Stimulated activated CD8-positive, alpha-beta memory T cell treated with anti-CD3 and anti-CD28 coated beads, Interleukin-15, amount 100 ng/mL, for 48 hours (primary cell): ENCODE measurements around the gene S100A9.

ENCODE experiments used
- DNase-seq, 2 donors: peaks; one replicate each; pipeline ENCODE4 v3.0.0-alpha.2; 2020; ENCODE audit warnings: low read depth in 2 of 2

Gene S100A9

DNA sequence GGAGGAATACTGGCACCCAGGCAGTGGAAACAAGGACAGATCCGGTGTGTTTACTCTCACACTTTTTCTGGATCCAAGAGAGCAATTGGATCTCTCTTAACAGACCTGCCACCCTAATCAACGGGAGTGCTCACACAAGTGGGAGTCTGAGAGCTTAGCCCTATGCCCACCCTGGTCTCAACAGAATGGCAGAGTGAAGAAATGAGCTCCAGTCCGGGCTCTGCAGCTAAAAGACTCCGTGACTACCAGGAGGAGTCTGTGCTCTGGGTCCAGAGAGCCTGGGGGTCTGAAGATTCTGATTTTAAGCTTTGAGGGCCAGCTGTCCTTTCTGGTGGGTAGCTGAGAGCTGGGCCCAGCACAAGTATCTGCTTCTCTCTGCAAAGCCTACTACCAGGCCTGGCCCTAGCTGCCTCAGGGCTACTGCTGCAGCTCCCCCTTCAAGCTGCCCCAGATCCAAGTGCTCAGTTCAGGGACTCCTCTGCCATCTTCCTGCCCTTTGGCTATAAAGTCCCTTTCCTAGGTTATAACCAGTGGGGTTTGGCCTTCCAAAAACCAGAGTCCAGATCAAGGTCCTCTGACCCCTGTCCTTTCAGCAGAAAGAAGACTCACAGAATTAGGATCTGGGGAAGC lies 3.9 kb downstream of the S100A9 start:
- DNase-seq, result no peak

DNA sequence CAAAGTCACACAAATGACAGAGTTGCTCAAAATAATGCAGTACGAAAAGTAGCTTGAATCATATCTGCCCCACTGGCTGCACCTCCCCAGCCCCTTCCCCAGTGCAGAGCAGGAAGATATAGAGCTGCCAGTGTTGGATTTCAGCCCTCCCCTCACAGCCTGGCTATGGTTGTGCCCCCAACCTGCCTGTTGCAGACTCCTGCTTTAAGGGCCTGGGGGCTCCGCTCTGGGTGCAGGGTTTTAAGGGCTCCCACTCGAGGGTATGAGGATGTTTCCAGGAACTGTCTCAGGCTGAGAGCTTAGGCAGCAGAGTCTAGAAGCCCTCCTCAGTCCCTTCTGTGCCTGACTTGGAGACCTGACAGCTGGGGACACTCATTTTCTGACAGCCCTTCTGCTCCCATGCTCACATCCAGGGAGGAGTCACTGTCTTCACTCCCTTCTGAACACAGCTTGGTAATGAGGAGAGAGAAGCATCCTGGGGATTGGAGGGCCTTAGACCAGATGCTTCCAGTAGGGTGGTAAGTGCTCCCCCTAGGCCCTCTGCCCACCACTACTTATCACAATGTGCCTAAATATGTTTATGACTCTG lies 4.6 kb downstream of the S100A9 start:
- no peak for DNase-seq

DNA sequence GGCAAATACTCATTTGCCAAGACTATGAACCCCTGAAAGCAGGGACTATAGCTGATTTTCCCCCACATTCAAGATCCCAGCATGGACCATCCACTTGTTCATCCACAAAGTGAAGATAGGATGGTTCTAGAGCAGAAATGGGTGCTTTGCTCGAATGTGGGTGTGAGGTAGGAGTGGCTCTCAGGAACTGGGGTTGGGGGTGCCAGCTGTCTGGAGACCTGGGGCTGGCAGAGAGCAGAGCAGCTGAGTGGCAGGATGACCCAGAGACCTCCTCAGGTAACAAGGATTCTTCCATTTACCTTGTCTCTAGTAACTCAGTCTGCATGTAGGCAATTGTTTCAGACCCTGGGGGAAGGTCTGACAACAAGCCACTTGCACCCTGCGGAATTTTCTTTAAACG lies 6.0 kb downstream of the S100A9 start:
- DNase-seq, result no peak

DNA sequence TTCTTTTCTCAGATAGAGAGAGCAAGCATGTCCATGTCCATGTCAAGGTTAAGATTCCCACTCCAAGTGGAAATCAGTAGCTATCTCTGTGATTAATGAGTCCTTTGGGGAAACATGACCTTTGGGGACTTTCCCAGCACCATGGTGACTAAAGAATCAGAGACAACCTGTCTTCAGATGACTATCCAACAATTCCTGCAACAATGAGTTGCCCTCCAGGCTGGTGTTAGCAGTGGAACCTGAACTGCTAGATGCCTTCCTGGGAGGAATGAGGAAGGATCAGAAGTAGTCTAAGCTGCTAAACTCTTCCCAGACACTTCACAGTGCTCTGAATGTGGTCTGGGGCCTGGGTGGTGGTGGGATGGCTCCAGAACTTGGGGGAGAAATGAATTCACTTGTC lies 6.5 kb downstream of the S100A9 start:
- DNase-seq, result no peak

DNA sequence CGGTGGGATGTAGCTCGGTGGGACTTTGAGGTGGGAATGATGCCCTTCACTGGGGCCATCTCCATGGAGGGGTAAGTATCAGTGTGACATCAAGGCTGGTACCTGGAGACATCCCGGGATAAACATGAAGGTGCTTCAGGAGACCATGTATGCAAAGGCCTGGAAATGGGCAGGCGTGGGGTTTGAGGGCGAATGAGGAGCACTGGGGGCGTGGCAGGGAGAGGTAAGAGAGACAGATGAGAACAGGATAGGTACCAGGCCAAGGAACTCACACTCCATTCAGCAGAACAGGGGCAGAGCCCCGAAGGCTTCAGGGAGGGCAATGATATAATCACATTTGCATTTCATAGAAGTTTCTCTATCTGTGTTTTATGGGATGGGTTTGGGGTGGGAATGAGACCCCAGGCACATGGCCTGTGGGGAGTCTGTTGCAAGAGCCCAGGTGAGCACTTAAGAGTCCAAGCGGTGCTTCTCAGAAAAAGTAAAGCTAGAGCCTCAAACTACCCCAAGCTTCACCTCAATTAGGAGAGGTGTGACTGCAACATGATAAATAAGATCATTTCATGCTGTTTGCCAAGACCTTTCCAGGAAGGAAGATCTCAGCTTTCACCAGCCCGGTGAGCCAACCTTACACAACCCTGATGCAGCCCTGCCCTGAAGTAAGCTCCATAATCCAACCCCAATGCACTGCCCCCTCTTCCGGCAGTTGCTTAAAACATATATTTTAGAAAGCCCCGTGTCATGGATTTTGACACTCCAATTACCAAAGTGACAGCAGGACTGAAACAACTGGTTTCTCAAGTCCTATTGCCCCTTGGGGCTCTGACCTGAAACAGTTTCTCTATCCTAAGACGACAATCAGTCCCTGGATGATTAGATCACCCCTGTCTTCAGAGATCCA lies 7.4 kb downstream of the S100A9 start:
- no peak for DNase-seq

DNA sequence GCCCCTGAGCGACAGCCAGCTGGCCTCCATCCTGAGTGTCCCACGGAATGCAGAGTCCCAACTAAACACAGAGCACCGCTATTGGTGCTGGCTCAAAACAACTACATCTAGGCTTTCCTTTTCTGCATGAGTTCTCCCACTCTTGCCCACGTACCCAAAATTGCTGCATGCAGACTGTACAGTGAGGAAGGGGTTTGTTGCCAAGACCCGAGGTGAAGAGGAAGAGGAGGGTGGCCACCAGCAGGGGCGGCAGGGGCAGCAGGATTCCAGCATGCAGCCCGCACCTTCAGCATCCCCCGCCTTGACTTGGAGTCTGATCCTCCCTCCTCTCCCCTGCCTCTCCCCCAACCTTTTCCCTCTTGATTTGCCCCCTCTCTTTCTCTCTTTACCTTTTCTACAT lies 8.0 kb downstream of the S100A9 start:
- DNase-seq, result no peak

DNA sequence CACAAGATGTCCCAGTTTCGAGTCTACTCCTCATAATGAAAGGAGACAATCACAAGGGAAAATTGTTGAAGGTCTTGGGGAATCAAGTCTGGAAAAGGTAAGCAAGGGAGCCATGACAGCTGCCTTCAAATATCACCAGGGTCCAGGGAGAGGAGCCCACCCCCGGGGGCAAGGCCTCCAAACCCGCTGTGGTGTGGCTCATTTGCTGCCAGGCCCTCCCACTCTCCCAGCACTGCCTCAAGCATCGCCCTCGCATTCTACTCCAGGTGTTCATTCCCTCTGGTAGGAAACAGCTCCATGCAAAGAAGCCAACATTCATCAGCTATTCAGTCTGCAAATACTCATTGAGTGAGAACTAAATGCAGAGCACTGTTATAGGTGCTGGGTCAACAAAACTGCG lies 8.6 kb downstream of the S100A9 start:
- DNase-seq, result no peak

DNA sequence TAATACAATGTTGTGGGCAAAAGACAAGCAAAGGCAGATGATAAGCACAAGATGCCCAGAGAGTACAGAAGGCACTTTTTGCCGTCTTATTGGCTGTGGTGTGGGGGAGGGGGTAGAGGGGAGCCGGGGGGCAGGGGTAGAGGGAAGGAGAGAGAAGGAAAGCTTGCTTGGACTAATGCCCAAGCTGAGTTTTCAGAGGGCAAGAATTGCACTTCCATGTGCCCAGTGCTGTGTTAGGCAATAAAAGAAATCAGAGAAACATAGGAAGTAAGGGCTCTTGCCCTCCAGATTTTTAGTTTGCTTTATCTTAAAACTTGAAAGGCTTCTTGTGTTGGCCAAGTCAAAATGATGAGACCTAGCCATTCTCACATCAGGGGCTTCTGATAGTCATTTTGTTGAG lies 9.4 kb downstream of the S100A9 start:
- no peak for DNase-seq

DNA sequence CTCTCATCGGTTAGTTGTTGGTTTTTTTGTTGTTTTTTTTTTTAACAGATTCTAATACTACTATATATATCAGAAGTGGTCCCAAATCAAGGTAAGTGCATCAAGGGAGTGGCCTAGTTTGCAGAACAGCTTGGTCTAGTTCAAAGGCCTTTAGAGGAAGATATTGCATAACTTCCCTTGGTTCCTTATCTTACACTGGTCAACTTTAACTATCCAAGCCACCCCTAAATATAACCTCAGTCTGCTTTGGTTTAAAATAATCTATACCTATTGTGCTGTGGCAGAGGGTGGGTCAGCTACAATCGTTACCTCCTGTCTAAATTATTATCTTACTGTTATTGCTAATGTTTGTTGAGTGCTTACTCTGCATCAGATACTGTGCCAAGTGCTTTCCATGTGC lies 10.8 kb downstream of the S100A9 start:
- no peak for DNase-seq

DNA sequence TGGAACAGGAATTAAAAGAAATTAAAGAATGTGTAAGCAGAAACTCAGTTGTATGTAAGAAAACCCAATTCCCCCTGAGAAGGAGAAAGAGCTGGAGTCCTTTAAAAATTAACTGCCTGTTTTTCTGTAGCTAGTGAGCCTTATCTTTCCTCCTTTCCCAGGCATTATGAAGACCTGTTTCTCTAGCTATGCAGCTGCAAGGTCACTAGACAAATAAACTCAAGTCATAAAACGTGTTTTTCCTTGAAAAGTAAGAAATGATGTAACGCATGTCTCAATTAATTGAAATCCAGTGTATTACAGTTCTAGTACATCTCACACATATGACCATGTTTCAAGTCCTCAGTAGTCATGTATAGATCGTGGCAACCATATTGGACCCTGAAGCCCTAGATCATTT lies 12.5 kb downstream of the S100A9 start:
- no peak for DNase-seq

DNA sequence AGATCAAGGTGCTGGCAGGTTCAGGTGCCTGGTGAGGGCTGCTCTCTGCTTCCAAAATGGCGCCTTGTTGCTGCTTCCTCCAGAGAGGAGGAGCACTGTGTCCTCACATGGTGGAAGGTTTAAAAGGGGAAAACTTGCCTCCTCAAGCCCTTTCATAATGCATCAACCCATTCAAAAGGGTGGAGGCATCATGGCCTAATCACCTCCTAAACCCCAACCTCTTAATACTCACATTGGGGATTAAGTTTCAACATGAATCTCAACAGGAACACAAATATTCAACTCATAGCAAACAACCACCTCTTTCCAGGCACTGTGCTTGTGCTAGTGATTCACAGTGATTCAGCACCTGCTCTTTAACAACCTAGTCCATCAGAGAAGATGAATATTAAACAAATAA lies 13.6 kb downstream of the S100A9 start:
- DNase-seq, result no peak

DNA sequence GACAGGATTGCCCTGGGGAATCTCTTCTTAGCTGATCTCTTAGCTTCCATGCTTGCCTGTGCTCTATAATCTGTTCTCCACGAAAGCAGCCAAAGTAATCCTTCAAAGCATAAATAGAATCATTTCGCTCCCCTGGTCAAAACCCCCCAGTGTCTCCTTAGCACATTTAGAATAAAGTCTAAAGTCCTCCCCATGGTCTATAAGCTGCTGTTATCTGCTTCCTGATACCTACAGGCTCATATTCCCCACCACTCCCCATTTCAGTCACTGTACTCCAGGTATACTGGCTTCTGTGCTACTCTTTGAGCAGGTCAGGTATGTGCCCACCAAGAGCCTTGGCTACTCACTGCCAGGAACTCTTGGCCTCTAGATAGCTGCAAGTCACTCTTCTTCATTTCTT lies 14.9 kb downstream of the S100A9 start:
- DNase-seq, result no peak

DNA sequence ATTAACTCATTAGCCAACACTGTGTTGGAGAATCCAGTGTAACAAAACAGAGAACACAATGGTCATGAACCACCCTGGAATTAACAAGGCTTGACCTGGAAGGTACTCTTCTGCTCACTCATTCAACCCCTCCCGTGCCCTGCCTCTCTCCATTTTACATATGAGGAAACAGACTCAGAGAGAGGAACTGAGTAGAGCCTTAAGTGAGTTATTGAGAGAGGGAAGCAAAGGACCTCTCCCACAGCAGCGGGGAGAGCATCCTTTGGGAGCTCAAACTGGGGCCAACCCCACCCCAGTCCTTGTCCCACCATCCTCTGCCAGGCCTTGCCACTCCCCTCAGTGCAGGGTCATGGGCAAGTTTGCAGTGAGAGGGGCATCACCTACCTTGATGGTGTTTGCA lies 16.4 kb downstream of the S100A9 start:
- no peak for DNase-seq

DNA sequence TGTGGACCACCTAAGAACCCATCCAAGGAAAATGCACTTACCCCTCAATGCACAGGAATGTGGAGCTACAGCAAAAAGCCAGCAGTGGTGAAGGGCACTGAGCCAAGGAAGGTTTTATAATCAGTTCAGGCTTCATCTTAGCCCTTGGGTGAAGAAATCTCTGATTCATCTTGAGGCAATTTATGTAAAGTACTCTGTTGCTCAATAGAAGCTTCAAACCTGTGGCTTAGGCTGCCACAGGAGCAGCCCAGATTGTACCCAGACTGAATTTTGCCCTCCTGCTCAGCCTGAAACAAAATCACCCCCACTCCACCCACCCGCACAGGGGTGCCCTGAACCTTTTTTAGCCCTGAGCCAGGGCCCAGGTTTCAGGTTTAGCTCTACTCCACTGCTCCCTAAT lies 17.9 kb downstream of the S100A9 start, which contains the start of gene S100A12:
S100A12 (minus strand) TSS at position 111 of the 400 bp plus-strand sequence. CDS start 1,029 bp downstream, outside the sequence.
- no peak for DNase-seq

DNA sequence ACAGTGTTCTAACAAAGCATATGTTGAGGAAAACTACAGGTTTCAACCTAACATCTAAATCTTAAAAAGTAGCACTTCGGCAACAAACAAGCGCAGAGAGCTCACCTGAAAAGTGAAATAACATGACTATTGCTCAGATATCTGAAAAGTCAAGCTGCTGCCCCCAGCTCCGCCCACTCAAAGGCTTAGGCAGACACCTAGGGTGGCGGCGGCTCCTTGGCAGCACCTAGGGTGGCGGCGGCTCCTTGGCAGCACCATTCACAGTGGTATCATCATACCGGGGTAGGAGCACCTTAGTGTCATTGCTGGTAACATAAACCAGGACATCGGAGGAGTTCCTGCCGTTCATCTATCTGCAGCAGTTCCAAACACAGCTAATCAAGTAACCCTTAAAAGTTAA lies 21.9 kb downstream of the S100A9 start:
- DNase-seq, result no peak

DNA sequence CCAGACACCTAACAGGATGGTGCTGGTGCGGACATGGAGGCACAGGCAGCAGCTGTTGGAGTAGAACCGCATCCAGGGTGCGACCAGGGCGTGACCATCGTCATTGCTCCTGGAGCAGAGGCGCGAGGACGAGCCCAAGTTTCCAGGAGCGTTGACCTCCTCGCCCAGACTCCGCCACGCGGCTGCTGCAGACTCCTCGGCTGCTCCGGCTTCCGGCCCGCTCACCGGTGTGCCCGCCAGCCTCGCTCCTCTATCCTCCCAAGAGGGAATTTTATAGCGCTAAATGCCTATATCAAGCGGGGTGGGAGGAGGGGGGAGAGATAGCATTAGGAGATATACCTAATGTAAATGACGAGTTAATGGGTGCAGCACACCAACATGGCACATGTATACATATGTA lies 23.1 kb downstream of the S100A9 start:
- DNase-seq, result no peak

DNA sequence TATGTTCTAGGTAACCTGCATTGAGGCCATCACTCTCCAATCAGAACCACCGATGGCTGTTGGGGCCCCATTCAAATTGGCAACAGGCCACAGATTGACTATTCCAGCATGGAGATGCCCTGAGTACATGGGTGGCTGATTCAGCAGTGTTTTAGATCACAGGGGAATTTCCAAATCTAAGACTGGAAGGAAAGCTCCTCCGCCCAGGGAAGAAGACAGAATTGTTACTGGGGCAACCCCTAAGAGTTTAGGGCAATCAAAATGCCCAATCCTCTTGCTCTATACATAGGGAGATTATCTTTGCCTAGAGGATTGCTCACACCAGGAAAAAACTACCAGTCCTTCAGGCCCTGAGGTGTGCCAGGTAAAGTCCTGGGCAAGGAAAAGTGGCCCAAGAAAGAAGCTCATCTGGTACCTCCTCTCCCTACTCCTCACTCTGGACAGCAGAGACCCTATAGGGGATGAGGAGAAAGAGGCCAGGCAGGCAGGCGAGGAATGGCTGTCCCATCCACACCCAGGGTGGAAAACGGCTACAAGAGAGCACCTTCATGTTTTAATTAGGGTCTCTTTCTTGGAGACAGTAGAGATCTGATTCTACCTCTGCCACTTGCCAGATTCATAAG lies 27.4 kb downstream of the S100A9 start:
- DNase-seq, result no peak

DNA sequence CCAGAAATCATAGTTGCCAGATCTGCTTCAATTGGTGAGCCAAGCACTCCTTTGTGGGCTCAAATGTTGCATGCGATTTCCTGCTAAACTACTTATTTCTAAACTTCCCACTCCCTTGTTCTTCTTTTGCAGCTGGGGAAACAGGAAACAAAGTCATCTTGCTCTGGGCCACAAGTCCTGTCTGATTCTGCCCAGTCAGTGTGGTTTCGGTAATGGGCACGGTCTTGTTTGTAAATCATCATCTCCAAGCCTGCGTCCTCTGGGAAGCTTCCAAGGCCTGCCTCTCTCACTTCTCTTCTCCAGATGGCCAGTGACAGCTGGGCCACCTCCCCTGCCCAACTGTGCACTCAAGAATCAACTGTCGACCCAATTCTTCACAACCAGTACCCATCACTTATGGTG lies 28.8 kb downstream of the S100A9 start:
- no peak for DNase-seq

DNA sequence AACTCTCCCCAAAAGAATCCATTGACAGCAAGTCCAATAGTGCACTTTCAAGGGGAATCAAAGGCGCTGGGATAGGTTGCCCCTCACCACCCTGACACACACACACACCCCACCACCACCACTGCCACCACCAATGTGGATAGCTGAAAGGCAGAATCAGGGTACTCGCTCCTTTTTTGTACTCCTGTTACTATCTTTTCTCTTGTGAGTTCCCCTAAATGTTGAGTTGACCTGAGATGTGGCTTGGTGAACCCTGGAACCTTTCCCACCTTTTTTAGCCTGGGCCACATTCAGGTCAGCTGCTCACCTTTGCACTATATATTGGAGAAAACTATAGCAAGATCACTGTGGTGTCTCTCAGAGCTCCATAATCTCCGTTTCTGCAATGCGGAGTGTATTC lies 29.3 kb downstream of the S100A9 start:
- no peak for DNase-seq

DNA sequence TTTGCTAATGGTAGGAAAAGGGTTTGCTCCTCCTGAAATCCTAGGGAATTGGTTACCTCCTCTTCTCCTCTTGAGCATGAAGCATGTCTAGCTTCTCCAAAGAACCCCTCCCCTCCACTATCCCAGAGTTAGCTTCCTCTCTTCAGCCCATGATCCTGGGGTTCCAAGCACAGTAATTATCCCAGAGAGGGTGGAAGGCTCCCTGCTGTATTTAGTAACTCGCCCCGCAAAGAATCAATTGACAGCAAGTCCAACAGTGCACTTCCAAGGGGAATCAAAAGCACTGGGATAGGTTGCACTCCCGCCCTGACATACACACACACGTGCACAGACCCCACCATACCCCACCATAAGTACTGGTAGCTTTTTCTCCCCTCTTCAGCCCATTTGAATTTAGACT lies 30.1 kb downstream of the S100A9 start:
- DNase-seq, result no peak

DNA sequence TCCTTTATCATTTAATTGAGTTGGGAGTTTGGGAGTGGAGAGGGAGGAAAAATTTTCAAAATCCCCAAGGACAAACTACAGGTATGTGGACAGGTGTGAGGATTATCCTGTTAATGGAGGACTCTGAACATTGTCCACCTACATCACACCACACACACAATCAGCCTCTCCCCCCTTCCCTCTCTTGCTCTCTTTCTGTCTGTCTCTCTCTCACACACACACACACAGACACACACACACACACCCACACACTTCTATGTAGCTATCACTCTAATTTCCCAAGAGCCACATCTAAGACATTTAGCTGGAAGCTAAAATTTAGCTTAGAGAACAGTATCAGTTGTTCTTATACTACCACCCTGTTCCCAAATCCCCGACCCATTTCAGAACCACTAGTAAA lies 31.7 kb downstream of the S100A9 start:
- no peak for DNase-seq
